Ovary (tissue), 9 donors: ENCODE results near the gene WDR76. TPM values are rescaled to one million over a fixed set of nuclear protein-coding genes. Genes with fewer than 3 reads are reported as not detected.

Experiments
- DNase-seq, 5 donors: peaks; one replicate each; pipeline ENCODE4 v3.0.0-alpha.2; 2019 to 2020
- H3K27ac ChIP-seq, 2 donors: fragments of 200-600 bp; one replicate each; pipeline versions ENCODE4 v1.5.1 to v1.8.0; 2019 to 2022
- H3K27me3 ChIP-seq: fragments of 200-600 bp; one replicate; pipeline ENCODE4 v1.8.0; 2022
- H3K36me3 ChIP-seq: fragments of 200-600 bp; sonication (generic); one replicate; pipeline ENCODE4 v1.5.1; 2019
- H3K4me1 ChIP-seq: one replicate; pipeline ENCODE4 v1.8.1; 2013; ENCODE audit warnings: mild to moderate bottlenecking, moderate library complexity; ENCODE audit not compliant: insufficient read depth
- H3K4me3 ChIP-seq: fragments of 200-600 bp; sonication (generic); one replicate; pipeline ENCODE4 v1.5.1; 2017
- H3K9me3 ChIP-seq, 2 donors: fragments of 200-600 bp in 1 of 2; sonication (generic) in 1 of 2; one replicate each; pipeline versions ENCODE4 v1.5.1 to v1.8.1; 2013 to 2019; ENCODE audit warnings: mild to moderate bottlenecking in 1 of 2, moderate library complexity in 1 of 2
- EP300 ChIP-seq: sonication (generic); formaldehyde crosslinking; IDR thresholded peaks from one replicate; pipeline ENCODE4 v1.6.1; 2017; ENCODE audit warnings: antibody characterized with exemption
- POLR2A ChIP-seq: fragments of 450-650 bp; IDR thresholded peaks from one replicate; pipeline ENCODE4 v1.6.1; 2017; ENCODE audit warnings: antibody characterized with exemption, mild to moderate bottlenecking, moderate library complexity
- WGBS, 3 donors: extraction: QIAGEN DNeasy Blood & Tissue Kit in 1 of 3; methylation state at CpG; one replicate each; pipeline versions ENCODE4 v1.1.5 to v1.1.7; 2013 to 2017; 5-methylcytosine and 5-hydroxymethylcytosine counted together
- intact Hi-C, 4 donors: fragments of 100-400 bp; cut with DNase I; formaldehyde crosslinking; loops; one replicate each; pipeline versions ENCODE4 v1.11.0 to v1.15.1; 2022 to 2023
- polyA plus RNA-seq, 2 donors: library from polyadenylated mRNA; stranded (reverse); fragments of 200-250 nt in 1 of 2; fragments of 350-450 nt in 1 of 2; fragmentation: Illumina TruSeq in 1 of 2; extraction: RNeasy Lipid Tissue Mini Kit (QIAGEN cat#74804) in 1 of 2; gene quantifications; one replicate each; pipeline ENCODE4 v1.2.3, GENCODE V29; 2013 to 2014
- total RNA-seq, 7 donors: library from RNA; depleted of rRNA in 2 of 7; stranded (reverse); fragments of >200 nt in 2 of 7; fragmentation: NEBNext Ultra II Directional in 3 of 7; extraction: Animal tissue kit (Norgen Biotek cat#: 25700) in 3 of 7; gene quantifications; one replicate each; pipeline versions ENCODE4 v1.1.0 to v1.2.4, GENCODE V29; 2016 to 2023
- TF ChIP-seq, protein P1 (sequence below), 3 donors: fragments of 450-650 bp in 2 of 3; fragments of 200-600 bp in 1 of 3; IDR thresholded peaks; one replicate each; pipeline versions ENCODE4 v1.5.1 to v1.8.0; 2016 to 2022; ENCODE audit warnings: antibody characterized with exemption in 3 of 3, mild to moderate bottlenecking in 1 of 3
- donor health status: DM: no; HTN: no; CAD: no; lungs with moderate emphysema.
- donor health status: DM: no; HTN: no; CAD: no.
- donor health status: Bipolar disorder and iron deficiency.
- donor health status: DM: yes; HTN: yes; CAD: no.
- donor health status: DM: no; HTN: no; CAD: no.
- donor health status: DM: yes; HTN: yes; CAD: no.

The WDR76 gene
- total and polyA plus RNA-seq, 9 donors, result 2.4 to 6.2 (median 4.0) TPM

- intact Hi-C loops, result no loop called here
- Histone ChIP-seq H3K9me3 (no peaks in the 10 kb centered on the region), H3K27me3 (no peaks in the 10 kb centered on the region), H3K27ac (no peak overlapping the region), H3K4me3 (no peak overlapping the region), H3K36me3 (no peaks in the 10 kb centered on the region), H3K4me1 (no peaks in the 10 kb centered on the region)
- 95 to 97% (median 97%) methylated on average over 3 of the region's 3 CpGs for WGBS, 3 donors
- no peak for DNase-seq
- TF ChIP-seq EP300, result no peak
- TF ChIP-seq, protein P1, sequence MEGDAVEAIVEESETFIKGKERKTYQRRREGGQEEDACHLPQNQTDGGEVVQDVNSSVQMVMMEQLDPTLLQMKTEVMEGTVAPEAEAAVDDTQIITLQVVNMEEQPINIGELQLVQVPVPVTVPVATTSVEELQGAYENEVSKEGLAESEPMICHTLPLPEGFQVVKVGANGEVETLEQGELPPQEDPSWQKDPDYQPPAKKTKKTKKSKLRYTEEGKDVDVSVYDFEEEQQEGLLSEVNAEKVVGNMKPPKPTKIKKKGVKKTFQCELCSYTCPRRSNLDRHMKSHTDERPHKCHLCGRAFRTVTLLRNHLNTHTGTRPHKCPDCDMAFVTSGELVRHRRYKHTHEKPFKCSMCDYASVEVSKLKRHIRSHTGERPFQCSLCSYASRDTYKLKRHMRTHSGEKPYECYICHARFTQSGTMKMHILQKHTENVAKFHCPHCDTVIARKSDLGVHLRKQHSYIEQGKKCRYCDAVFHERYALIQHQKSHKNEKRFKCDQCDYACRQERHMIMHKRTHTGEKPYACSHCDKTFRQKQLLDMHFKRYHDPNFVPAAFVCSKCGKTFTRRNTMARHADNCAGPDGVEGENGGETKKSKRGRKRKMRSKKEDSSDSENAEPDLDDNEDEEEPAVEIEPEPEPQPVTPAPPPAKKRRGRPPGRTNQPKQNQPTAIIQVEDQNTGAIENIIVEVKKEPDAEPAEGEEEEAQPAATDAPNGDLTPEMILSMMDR (IDR thresholded peaks at IDR 0.05), result no peak
- no peak for TF ChIP-seq POLR2A
Observed at GRCh38 chr15:43883571-43883970, 56.8 kb downstream of the WDR76 start.

GRCh38 chr15:43886558-43886957, 59.8 kb downstream of the WDR76 start:
- Histone ChIP-seq H3K4me3 (no peak overlapping the region), H3K4me1 (no peaks in the 10 kb centered on the region), H3K36me3 (no peaks in the 10 kb centered on the region), H3K9me3 (no peaks in the 10 kb centered on the region), H3K27ac (no peak overlapping the region), H3K27me3 (no peaks in the 10 kb centered on the region)
- TF ChIP-seq, protein P1 (IDR thresholded peaks at IDR 0.05), result no peak
- TF ChIP-seq EP300 (no peak), POLR2A (no peak)
- DNase-seq, result no peak
- intact Hi-C loops, result no loop called here
- WGBS, 3 donors, result 67 to 78% (median 71%) methylated on average over 4 of the region's 4 CpGs

DNA sequence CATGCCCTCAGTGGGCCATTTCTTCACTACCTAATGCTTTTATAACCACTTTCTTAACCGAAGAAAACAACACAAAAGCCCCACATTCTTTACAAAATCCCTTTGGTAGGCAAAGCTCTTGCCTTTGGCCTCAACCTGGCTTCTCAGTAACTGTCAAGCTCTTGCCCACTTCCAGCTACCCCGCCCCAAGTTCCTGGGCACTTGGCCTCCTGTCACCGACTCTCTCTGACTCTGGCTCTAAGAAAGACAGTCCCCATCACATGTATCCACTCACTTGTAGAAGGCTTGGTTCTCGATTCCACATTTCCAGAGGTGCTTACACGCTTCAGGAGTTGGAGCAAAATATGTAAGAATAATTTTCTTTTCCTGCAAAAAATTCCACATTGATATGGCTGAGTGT, 61.1 kb downstream of the WDR76 start:
- Histone ChIP-seq H3K4me1 (no peaks in the 10 kb centered on the region), H3K27ac (no peak overlapping the region), H3K27me3 (no peaks in the 10 kb centered on the region), H3K4me3 (no peak overlapping the region), H3K9me3 (no peaks in the 10 kb centered on the region), H3K36me3 (no peaks in the 10 kb centered on the region)
- DNase-seq, result no peak
- 91 to 93% (median 92%) methylated on average over 5 of the region's 5 CpGs for WGBS, 3 donors
- no peak for TF ChIP-seq EP300
- TF ChIP-seq, protein P1 (IDR thresholded peaks at IDR 0.05), result no peak
- intact Hi-C loops, result no loop called here

- whole genome bisulfite sequencing, 3 donors, result 92 to 93% (median 92%) methylated on average over 3 of the region's 3 CpGs
- Histone ChIP-seq H3K27me3 (no peaks in the 10 kb centered on the region), H3K27ac (no peak overlapping the region), H3K36me3 (no peaks in the 10 kb centered on the region), H3K4me1 (peaks cover 2% of the 10 kb centered on the region), H3K4me3 (no peak overlapping the region), H3K9me3 (no peaks in the 10 kb centered on the region)
- no peak for DNase-seq
- intact Hi-C loops, result no loop called here
- no peak for TF ChIP-seq POLR2A
- TF ChIP-seq EP300, result no peak
- TF ChIP-seq, protein P1 (IDR thresholded peaks at IDR 0.05), result no peak
Observed at GRCh38 chr15:43889042-43889441, 62.2 kb downstream of the WDR76 start.
